M059J (cell line): ENCODE data around the gene KCNQ4. TPM values are rescaled to one million over a fixed set of nuclear protein-coding genes. Genes with fewer than 3 reads are reported as not detected.

ENCODE experiments used
- total RNA-seq: library from RNA; depleted of rRNA; stranded (reverse); fragments of >200 nt; shearing (Covaris generic); gene quantifications from 2 replicates; pipeline ENCODE4 v1.2.3, GENCODE V29; 2014; rRNA removed

KCNQ4 gene
- total RNA-seq, 1 experiment from 2014 or later = not detected

Other genes starting within 250 kb of the KCNQ4 start
- gene RIMS3, start 118.1 kb upstream of the KCNQ4 start, total RNA-seq = 0.64 and 1.6 TPM in 2 replicates
- 24.9 and 38.1 TPM in 2 replicates for gene NFYC, start 92.1 kb upstream of the KCNQ4 start, total RNA-seq
- gene CITED4, start 78.6 kb downstream of the KCNQ4 start, total RNA-seq = 3.5 and 8.3 TPM in 2 replicates
- 51.6 and 76.0 TPM in 2 replicates for gene CTPS1, start 195.9 kb downstream of the KCNQ4 start, total RNA-seq
- gene SLFNL1, start 237.9 kb downstream of the KCNQ4 start, total RNA-seq = 0.15 TPM in 1 of 2 replicates, not detected in the other